Brain microvascular endothelial cell (primary cell): ENCODE data around the gene TBX3.

Experiments used
- DNase-seq: peaks from one replicate; pipeline ENCODE4 v3.0.0-alpha.2; 2020
- H3K27ac ChIP-seq: fragments of 250-450 bp; sonication (Bioruptor Pico); 2 replicates; pipeline ENCODE4 v1.5.1; 2020; ENCODE audit warnings: mild to moderate bottlenecking, moderate library complexity
- H3K27me3 ChIP-seq: fragments of 250-450 bp; sonication (Bioruptor Pico); replicated peaks from 2 replicates; pipeline ENCODE4 v1.5.1; 2020; ENCODE audit warnings: mild to moderate bottlenecking
- H3K36me3 ChIP-seq: fragments of 250-450 bp; sonication (Bioruptor Pico); replicated peaks from 2 replicates; pipeline ENCODE4 v1.5.1; 2020; ENCODE audit warnings: mild to moderate bottlenecking
- H3K4me3 ChIP-seq: 2 replicates; pipeline ENCODE4 v1.5.1; 2011; ENCODE audit warnings: low read depth, mild to moderate bottlenecking, control low read depth, low read length, moderate library complexity
- in situ Hi-C: cut with HindIII; loops from 2 replicates; pipeline ENCODE4 v1.10.0; 2017; ENCODE audit warnings: low sequenced_read_pairs, low pct_ligation_motif_present
- TF ChIP-seq, protein P1 (sequence below): IDR thresholded peaks from 2 replicates; pipeline ENCODE4 v1.5.1; 2011; ENCODE audit warnings: low read depth, mild to moderate bottlenecking, moderate library complexity, low read length, control low read depth, inconsistent platforms; ENCODE audit errors: missing control alignments

TBX3 gene

GRCh38 chr12:114679942-114680341 lies 4.0 kb downstream of the TBX3 start:
- Histone ChIP-seq H3K27ac (no peak overlapping the region), H3K36me3 (no peaks in the 10 kb centered on the region), H3K4me3 (peak overlapping the region; percentile 82), H3K27me3 (no peaks in the 10 kb centered on the region)
- in situ Hi-C loops = loop anchor here (25.0 kb wide), 1 partner anchor 482 kb away; no protein-coding TSS in a partner anchor
- TF ChIP-seq, protein P1, sequence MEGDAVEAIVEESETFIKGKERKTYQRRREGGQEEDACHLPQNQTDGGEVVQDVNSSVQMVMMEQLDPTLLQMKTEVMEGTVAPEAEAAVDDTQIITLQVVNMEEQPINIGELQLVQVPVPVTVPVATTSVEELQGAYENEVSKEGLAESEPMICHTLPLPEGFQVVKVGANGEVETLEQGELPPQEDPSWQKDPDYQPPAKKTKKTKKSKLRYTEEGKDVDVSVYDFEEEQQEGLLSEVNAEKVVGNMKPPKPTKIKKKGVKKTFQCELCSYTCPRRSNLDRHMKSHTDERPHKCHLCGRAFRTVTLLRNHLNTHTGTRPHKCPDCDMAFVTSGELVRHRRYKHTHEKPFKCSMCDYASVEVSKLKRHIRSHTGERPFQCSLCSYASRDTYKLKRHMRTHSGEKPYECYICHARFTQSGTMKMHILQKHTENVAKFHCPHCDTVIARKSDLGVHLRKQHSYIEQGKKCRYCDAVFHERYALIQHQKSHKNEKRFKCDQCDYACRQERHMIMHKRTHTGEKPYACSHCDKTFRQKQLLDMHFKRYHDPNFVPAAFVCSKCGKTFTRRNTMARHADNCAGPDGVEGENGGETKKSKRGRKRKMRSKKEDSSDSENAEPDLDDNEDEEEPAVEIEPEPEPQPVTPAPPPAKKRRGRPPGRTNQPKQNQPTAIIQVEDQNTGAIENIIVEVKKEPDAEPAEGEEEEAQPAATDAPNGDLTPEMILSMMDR = no peak
- no peak for DNase-seq

DNA sequence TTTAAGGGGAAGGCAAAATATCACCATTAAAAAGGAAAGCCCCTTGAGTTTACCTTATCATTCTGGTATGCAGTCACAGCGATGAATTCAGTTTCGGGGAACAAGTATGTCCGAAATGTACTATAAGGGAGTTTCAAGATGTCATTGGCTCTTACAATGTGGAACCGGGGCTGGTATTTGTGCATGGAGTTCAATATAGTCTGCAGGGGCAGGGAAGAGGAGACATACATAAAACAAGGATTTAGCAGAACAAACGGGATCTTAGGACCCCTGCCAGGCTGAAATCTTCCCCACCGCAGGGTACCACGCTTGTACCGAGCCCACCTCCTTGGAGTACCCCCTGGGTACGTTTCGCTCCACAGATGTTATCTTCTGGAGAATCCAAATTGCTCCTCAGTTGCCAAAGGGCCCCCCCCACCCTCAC lies 4.5 kb downstream of the TBX3 start:
- Histone ChIP-seq H3K27me3 (no peaks in the 10 kb centered on the region), H3K27ac (no peak overlapping the region), H3K36me3 (peaks cover under 1% of the 10 kb centered on the region), H3K4me3 (peak overlapping the region; percentile 82)
- DNase-seq = no peak
- TF ChIP-seq, protein P1 = no peak
- in situ Hi-C loops = loop anchor here (25.0 kb wide), 1 partner anchor 483 kb away; no protein-coding TSS in a partner anchor

- TF ChIP-seq, protein P1 = no peak
- no peak overlapping the region for H3K27ac ChIP-seq
- in situ Hi-C loops = loop anchor here (25.0 kb wide), 1 partner anchor 484 kb away; no protein-coding TSS in a partner anchor
- no peak for DNase-seq
- no peak overlapping the region for H3K4me3 ChIP-seq
- no peaks in the 10 kb centered on the region for H3K27me3 ChIP-seq
- H3K36me3 ChIP-seq = peaks cover 7% of the 10 kb centered on the region
Measured at GRCh38 chr12:114678718-114679117, 5.3 kb downstream of the TBX3 start.

DNA sequence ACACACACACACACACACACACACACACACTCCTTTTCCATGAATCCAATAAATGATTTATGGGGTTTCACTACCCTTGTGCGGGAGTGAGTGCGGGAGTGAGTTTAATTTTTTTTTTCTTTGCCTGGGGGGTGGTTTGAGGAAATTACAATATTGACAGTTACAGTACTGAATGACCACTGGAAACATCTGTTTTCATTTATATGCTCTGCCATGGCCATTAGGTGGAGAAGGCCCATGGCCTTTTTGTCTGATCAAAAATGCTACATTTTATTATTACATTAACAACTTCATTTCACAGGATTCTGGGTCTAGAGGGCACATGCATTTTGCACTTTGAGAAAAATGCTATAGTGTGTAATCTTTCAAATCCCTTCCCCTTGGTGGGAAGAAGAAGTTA lies 5.9 kb downstream of the TBX3 start:
- no peak overlapping the region for H3K27ac ChIP-seq
- peaks cover 7% of the 10 kb centered on the region for H3K36me3 ChIP-seq
- no peak for DNase-seq
- TF ChIP-seq, protein P1 = no peak
- in situ Hi-C loops = loop anchor here (25.0 kb wide), 1 partner anchor 484 kb away; no protein-coding TSS in a partner anchor
- no peaks in the 10 kb centered on the region for H3K27me3 ChIP-seq
- H3K4me3 ChIP-seq = no peak overlapping the region

GRCh38 chr12:114676142-114676741 lies 7.7 kb downstream of the TBX3 start:
- TF ChIP-seq, protein P1 = no peak
- Histone ChIP-seq H3K27me3 (no peaks in the 10 kb centered on the region), H3K36me3 (peaks cover 7% of the 10 kb centered on the region), H3K27ac (no peak overlapping the region), H3K4me3 (no peak overlapping the region)
- no peak for DNase-seq
- in situ Hi-C loops = loop anchor here (25.0 kb wide), 1 partner anchor 486 kb away; no protein-coding TSS in a partner anchor
